ENCODE results near the gene ST6GALNAC3. TPM values are rescaled to one million over a fixed set of nuclear protein-coding genes. Genes with fewer than 3 reads are reported as not detected.
A peak's percentile ranks its signal among the peaks of the same experiment; 100 is the strongest.

ST6GALNAC3 gene
- total and polyA plus RNA-seq, 2 experiments from 2014 or later = 29.4 to 33.3 TPM

GRCh38 chr1:76065270-76065669 lies 9.3 kb upstream of the ST6GALNAC3 start:
- Histone ChIP-seq H3K4me3 (no peak overlapping the region), H3K4me2 (no peak overlapping the region), H4K20me1 (ENCODE audit: insufficient read depth, poor library complexity, severe bottlenecking) (no peaks in the 10 kb centered on the region), H3K27me3 (no peaks in the 10 kb centered on the region), H3K4me1 (ENCODE audit: insufficient read depth) (peaks cover 12% of the 10 kb centered on the region), H3K27ac (no peak overlapping the region), H2AFZ (no peak overlapping the region), H3K36me3 (replicated peaks; ENCODE audit: insufficient read depth, low read depth) (no peaks in the 10 kb centered on the region), H3K9me2 (replicated peaks; ENCODE audit: insufficient read depth) (no peaks in the 10 kb centered on the region), H3K9me3 (ENCODE audit: low read depth) (no peaks in the 10 kb centered on the region), H3K79me2 (no peaks in the 10 kb centered on the region)
- TF ChIP-seq EZH2 (IDR thresholded peaks at IDR 0.05; ENCODE audit: borderline replicate concordance) = no peak
- no peak for TF ChIP-seq CTCF (IDR thresholded peaks at IDR 0.05; ENCODE audit: poor library complexity)
- no peak for DNase-seq (ENCODE audit: low spot score)
- WGBS (ENCODE audit: low lambda C conversion rate, missing lambda C conversion rate) = 82% methylated on average over 3 of the region's 3 CpGs

GRCh38 chr1:76066394-76066793 lies 8.2 kb upstream of the ST6GALNAC3 start:
- Histone ChIP-seq H3K9me2 (replicated peaks; ENCODE audit: insufficient read depth) (no peaks in the 10 kb centered on the region), H4K20me1 (ENCODE audit: insufficient read depth, poor library complexity, severe bottlenecking) (no peaks in the 10 kb centered on the region), H3K27ac (peak overlapping the region; percentile 14), H2AFZ (no peak overlapping the region), H3K9me3 (ENCODE audit: low read depth) (no peaks in the 10 kb centered on the region), H3K4me3 (no peak overlapping the region), H3K4me1 (ENCODE audit: insufficient read depth) (peaks cover 12% of the 10 kb centered on the region), H3K79me2 (no peaks in the 10 kb centered on the region), H3K36me3 (replicated peaks; ENCODE audit: insufficient read depth, low read depth) (no peaks in the 10 kb centered on the region), H3K27me3 (no peaks in the 10 kb centered on the region), H3K4me2 (no peak overlapping the region)
- TF ChIP-seq EZH2 (IDR thresholded peaks at IDR 0.05; ENCODE audit: borderline replicate concordance) = no peak
- TF ChIP-seq CTCF (IDR thresholded peaks at IDR 0.05; ENCODE audit: poor library complexity) = no peak
- no peak for TF ChIP-seq EZH2phosphoT487 (IDR thresholded peaks at IDR 0.05; ENCODE audit: low read depth, severe bottlenecking, unreplicated experiment)
- DNase-seq (ENCODE audit: low spot score) = no peak

- no peak for DNase-seq (ENCODE audit: low spot score)
- H3K27me3 ChIP-seq = no peaks in the 10 kb centered on the region
- H4K20me1 ChIP-seq (ENCODE audit: insufficient read depth, poor library complexity, severe bottlenecking) = no peaks in the 10 kb centered on the region
- no peak overlapping the region for H2AFZ ChIP-seq
- no peaks in the 10 kb centered on the region for H3K36me3 ChIP-seq (replicated peaks; ENCODE audit: insufficient read depth, low read depth)
- no peak overlapping the region for H3K4me2 ChIP-seq
- H3K4me1 ChIP-seq (ENCODE audit: insufficient read depth) = peaks cover 12% of the 10 kb centered on the region
- no peaks in the 10 kb centered on the region for H3K79me2 ChIP-seq
- no peaks in the 10 kb centered on the region for H3K9me3 ChIP-seq (ENCODE audit: low read depth)
- H3K27ac ChIP-seq = peak overlapping the region; percentile 28
- no peak overlapping the region for H3K4me3 ChIP-seq
- TF ChIP-seq EZH2 (IDR thresholded peaks at IDR 0.05; ENCODE audit: borderline replicate concordance) (no peak), CTCF (IDR thresholded peaks at IDR 0.05; ENCODE audit: poor library complexity) (no peak), EZH2phosphoT487 (IDR thresholded peaks at IDR 0.05; ENCODE audit: low read depth, severe bottlenecking, unreplicated experiment) (no peak)
- no peaks in the 10 kb centered on the region for H3K9me2 ChIP-seq (replicated peaks; ENCODE audit: insufficient read depth)
- 65% methylated on average over 1 of the region's 1 CpG for WGBS (ENCODE audit: low lambda C conversion rate, missing lambda C conversion rate)
Observed at GRCh38 chr1:76068542-76068941, 6.0 kb upstream of the ST6GALNAC3 start.

GRCh38 chr1:76068953-76069561 lies 5.5 kb upstream of the ST6GALNAC3 start:
- peaks cover 18% of the 10 kb centered on the region for H3K4me1 ChIP-seq (ENCODE audit: insufficient read depth)
- no peaks in the 10 kb centered on the region for H3K36me3 ChIP-seq (replicated peaks; ENCODE audit: insufficient read depth, low read depth)
- WGBS (ENCODE audit: low lambda C conversion rate, missing lambda C conversion rate) = 57% methylated on average over 3 of the region's 3 CpGs
- DNase-seq (ENCODE audit: low spot score) = no peak
- H3K4me3 ChIP-seq = no peak overlapping the region
- H3K4me2 ChIP-seq = no peak overlapping the region
- H4K20me1 ChIP-seq (ENCODE audit: insufficient read depth, poor library complexity, severe bottlenecking) = no peaks in the 10 kb centered on the region
- H2AFZ ChIP-seq = no peak overlapping the region
- TF ChIP-seq CTCF (IDR thresholded peaks at IDR 0.05; ENCODE audit: poor library complexity) (no peak), EZH2 (IDR thresholded peaks at IDR 0.05; ENCODE audit: borderline replicate concordance) (no peak), EZH2phosphoT487 (IDR thresholded peaks at IDR 0.05; ENCODE audit: low read depth, severe bottlenecking, unreplicated experiment) (no peak)
- H3K27ac ChIP-seq = peak overlapping the region; percentile 5
- H3K9me2 ChIP-seq (replicated peaks; ENCODE audit: insufficient read depth) = no peaks in the 10 kb centered on the region
- H3K27me3 ChIP-seq = no peaks in the 10 kb centered on the region
- H3K79me2 ChIP-seq = no peaks in the 10 kb centered on the region
- H3K9me3 ChIP-seq (ENCODE audit: low read depth) = no peaks in the 10 kb centered on the region

Measured in hepatocyte (in vitro differentiated cells).